Jurkat, Clone E6-1 (cell line): Measurements from ENCODE around the gene PANX1.

Experiments used
- DNase-seq: peaks from one replicate; pipeline ENCODE4 v3.0.0-alpha.2; 2011; ENCODE audit warnings: low read depth, low spot score
- H3K4me3 ChIP-seq: 2 replicates; pipeline ENCODE4 v1.5.1; 2011; ENCODE audit warnings: mild to moderate bottlenecking, low read length, control low read depth, moderate library complexity

The PANX1 gene

DNA sequence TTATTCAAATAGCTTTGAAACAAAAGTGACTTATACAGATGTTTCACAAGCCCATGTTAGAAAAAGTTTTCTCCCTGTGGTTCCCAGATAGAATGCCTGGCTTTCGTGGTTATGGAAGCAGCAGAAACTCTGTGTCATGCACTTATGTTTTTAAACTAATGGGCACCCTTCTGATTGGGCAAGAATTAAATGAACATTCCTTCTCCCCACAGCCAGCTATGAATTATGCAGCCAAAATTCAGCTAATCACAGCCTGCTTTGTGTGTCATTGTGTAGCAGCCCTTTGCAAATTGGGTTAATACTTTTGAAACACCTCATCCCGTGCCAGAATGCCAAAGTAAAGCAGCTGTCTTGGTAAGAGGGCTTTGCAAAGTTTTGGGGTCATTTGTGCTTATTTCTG is 46.9 kb downstream of the PANX1 start:
- DNase-seq, result no peak
- no peak overlapping the region for H3K4me3 ChIP-seq

DNA sequence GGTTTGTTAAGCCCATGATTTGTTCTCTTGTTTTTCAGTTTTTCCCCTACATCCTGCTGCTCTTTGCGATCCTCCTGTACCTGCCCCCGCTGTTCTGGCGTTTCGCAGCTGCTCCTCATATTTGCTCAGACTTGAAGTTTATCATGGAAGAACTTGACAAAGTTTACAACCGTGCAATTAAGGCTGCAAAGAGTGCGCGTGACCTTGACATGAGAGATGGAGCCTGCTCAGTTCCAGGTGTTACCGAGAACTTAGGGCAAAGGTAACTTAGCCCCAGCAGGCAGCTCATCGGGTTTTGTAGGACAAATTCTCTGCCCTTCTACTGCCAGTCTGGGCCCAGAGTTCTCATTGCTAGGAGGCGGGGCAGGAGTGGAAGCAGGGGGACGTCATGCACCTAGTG is 49.7 kb downstream of the PANX1 start:
- no peak overlapping the region for H3K4me3 ChIP-seq
- no peak for DNase-seq

DNA sequence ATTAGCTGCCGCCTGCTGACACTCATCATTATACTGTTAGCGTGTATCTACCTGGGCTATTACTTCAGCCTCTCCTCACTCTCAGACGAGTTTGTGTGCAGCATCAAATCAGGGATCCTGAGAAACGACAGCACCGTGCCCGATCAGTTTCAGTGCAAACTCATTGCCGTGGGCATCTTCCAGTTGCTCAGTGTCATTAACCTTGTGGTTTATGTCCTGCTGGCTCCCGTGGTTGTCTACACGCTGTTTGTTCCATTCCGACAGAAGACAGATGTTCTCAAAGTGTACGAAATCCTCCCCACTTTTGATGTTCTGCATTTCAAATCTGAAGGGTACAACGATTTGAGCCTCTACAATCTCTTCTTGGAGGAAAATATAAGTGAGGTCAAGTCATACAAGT is 51.1 kb downstream of the PANX1 start:
- no peak overlapping the region for H3K4me3 ChIP-seq
- no peak for DNase-seq

DNA sequence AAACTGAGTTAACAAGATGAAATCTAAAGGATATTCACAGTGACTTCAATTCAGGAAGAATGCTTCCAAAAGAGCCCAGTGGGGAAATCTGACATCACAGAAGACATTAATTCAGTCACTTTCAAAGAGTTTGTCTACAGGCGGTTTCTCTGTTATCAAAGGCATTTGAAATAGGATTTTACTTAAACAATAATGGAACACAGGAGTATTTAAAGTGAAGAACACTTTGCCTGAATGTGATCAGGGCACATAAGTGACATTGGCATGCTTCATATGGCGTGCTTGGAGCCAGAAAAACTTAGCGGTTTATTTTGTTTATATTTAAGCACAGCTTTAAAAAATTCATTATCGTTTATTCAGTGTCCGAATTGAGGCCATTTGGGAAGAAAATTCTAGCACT is 52.9 kb downstream of the PANX1 start:
- no peak for DNase-seq
- H3K4me3 ChIP-seq, result no peak overlapping the region

DNA sequence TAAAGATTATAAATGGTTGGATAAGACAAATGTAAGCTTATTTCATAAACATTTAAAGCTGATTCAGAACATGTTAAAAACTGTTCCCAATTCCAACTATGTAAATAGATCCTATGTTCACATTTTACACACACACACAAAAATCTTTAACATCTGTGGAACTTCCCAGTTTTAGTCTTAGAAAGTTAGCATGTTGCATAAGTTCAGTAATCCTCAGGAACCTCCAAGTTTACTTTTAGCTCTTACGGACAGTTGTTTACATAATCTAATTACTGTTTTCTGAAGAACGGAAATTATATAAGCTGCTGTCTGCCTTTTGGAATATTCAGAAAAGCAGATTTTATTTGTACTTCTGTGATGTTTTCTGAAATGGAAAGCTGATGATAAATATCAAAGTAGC is 53.3 kb downstream of the PANX1 start:
- no peak overlapping the region for H3K4me3 ChIP-seq
- DNase-seq, result no peak

DNA sequence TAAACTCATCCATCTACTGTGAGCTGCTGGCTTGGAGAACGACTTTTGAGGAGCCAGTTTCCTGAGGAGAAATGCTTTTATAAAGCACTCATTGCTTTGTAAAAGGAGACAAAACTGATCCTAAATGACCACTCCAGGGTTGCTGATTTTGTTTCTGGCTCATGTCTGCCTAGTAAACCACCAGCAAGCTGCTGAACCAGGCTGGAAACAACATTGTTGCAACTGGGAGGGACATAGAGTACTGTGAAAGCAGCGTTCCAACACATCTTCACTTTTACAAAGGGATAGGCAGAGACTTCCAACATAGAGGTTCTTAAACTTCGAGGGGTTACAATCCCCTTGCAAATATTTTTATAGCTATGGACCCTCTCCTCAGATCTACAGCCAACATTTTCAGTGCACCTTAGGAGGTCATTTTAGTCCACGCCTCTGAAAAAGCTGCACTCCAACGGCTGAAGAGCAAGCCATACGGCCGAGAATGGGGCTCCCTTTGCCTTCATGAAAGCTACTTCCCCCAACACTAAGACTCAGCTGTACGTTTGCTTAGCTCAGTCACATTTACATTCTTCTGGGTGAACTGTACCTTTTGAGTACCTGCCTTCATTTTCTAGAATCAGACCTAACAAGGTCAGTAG is 54.7 kb downstream of the PANX1 start:
- no peak for DNase-seq
- H3K4me3 ChIP-seq, result no peak overlapping the region

DNA sequence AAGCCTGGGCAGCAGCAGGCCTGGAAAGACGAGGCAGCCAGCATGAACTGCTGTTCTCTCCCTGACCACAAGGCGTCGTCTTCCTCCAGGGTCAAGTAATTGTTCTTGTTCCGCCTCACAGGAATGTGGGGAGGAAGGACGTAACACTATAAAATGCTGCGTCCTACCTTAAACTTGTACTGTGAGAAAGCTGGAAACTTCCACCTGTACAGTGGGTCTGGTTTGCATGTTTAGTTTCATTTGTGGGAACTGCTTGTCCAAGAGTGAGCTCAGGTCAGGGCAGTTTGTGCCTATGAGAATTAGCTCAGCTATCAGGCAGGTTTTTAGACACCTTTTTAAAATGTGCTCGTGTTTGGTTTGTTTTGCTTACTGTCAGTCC is 55.2 kb downstream of the PANX1 start:
- no peak overlapping the region for H3K4me3 ChIP-seq
- DNase-seq, result peak; percentile 30

DNA sequence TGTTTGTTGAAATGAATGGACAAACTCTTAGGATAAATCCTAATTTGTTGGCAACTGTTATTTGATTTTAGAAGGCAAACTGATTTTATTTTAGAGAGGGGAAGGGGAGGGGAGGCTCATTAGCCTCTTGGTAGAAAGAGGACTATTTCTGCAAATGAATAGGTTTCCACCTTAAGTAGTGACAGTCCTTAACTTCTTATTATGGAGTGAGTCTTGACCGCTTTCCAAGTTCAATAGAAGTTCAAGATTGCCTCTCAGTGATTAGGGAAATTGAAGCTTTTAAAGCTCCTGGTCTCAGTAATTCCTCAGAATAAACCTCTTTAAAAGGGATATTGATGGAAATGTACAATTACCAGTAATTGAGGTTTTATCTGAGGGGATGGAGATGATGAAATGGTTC is 55.7 kb downstream of the PANX1 start:
- no peak for DNase-seq
- H3K4me3 ChIP-seq, result no peak overlapping the region

DNA sequence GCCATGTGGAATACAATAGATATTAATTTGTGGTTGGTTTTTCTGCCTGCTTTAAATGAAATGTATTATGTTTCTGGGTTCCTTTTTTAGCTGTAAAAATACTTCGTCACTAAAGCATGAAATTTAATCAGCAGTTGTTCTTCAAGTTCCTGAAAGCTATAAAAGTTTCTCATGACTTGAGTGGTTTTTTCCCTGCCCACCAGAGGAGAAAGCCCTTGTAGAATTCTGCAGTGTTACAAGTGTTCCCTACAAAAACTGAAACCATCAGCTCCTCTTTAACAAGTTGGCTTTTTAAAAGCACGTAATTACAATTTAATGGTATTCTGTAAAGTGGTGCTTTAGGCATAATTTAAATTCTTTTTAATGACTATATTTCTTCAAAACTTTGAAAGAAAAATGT is 56.2 kb downstream of the PANX1 start:
- DNase-seq, result no peak
- H3K4me3 ChIP-seq, result no peak overlapping the region

DNA sequence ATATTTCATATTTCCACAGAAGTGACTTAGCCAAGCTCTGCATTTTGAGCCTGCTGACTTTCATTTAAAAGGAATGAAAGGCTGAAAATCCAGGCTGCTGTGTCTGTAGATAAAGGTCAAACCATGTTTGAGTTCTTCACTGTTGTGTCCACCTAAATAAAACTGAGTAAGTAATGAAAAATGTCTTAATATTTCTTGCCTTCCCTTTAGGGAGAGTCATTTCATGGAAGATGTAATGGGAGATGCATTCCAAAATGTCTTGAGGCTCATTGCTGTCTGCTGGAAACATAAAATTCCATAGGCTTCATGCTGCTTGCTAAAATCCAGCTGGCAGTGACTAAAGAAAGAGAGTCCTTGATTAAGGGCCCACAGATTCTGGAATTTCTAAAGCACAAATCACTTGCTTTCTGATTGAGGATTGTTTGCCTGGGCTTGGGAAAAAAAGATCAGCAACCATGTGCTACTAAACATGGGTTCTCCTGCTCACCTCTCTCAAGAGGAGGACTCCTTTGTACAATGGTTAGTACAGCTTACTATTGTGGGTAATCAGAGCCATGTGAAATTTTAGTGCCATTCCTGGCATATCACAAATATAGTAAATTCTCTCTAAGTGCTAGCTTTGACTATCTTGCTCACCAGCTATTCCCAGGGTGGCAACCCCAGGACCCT is 56.9 kb downstream of the PANX1 start:
- H3K4me3 ChIP-seq, result no peak overlapping the region
- DNase-seq, result no peak

DNA sequence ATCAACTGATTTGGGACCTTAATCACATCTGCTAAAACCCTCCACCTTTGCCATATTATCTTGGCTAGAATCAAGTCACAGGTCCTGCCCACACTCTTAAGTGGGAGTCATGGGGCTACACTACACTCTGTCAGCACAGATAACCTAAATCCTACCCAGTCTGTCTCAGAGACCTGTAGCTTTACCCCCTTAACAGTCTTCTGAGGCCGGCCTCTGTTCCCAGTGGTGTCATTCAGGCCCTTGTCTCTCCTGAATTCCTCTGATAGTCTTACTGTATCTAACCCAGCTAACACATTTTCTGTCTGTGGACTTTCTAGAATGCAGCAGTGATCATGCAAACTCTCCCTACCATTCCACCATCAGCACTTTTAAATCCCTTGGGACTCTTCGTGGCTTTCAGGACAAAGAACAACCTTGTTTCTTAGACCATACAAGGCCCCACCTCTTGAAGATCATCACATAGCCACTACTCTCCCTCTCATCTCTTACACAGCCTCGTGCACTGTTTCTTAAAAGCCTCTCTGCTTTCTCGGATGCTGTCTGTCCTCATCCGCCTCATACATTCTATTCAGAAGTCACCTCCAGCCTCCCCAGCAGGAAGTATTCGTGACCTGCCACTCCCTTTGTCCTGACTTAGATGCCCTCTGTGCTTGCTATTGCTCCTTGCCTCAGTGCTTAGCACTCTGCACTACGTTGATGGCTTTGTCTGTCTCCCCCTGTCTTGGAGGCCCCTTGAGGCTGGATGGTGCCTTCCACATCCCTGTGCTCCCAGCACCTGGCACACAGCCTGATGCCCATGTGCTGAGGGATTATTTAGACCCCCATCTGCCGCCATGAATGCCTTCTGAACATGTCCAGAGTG is 57.9 kb downstream of the PANX1 start:
- H3K4me3 ChIP-seq, result no peak overlapping the region

DNA sequence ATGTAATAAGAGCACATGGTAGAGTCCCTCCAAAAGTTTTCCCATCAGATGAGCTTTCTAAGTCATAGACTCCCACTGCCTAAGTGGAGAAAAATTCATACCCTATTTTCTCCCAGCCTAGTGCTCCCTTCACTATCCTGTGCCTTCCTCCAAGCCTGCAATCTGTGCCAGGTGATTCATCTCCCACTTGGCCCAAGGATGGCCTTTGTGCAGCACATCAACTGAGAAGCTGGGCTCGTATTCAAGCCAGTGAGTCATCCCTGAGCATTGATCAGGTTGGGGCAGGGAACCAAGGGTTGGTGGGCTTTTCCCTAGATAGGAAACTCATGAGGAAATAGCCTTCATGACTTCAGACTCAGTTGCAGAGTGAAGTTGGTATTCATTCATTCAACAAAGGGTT is 64.6 kb downstream of the PANX1 start:
- H3K4me3 ChIP-seq, result no peak overlapping the region
- DNase-seq, result no peak

More for the DNA sequence above, 57.9 kb downstream of the PANX1 start:
- no peak for DNase-seq

DNA sequence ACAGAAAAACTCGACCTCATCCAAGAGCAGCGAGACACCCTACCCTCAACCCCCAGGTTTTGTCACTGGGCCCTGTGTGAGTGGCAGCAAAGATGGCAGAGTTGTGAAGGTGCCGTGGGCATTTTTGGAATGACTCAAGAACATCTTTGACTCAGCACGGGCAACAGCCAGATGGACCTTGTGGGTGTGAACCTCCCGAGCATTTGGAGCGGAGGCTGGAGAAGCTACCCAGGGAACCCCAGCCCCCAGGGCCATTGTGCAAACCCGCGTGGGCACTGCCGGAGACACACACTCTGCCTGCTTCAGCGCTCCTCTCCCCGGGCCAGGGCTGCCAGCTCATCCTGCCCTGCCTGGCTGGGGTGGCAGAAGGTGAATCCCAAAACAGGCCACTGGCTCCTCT is 66.1 kb downstream of the PANX1 start:
- no peak for DNase-seq
- no peak overlapping the region for H3K4me3 ChIP-seq

DNA sequence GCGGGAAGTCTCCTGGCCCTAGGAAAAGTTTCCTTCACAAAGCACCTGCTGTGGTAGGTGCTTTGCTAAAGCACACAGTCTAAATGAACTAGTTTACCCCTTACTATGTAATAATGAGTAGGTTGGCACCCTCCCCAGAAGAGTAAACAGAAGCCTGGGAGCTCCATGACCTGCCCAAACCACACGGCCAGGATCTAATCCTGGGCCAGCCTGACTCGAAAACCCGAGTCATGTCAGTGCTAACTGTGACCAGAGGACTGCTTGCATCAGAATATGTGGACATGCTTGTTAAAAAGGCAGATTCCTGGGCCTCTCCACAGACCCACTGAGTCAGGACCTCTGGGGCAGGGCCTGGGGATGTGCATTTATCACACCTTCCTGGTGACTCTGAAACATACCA is 67.7 kb downstream of the PANX1 start:
- H3K4me3 ChIP-seq, result no peak overlapping the region
- DNase-seq, result no peak

DNA sequence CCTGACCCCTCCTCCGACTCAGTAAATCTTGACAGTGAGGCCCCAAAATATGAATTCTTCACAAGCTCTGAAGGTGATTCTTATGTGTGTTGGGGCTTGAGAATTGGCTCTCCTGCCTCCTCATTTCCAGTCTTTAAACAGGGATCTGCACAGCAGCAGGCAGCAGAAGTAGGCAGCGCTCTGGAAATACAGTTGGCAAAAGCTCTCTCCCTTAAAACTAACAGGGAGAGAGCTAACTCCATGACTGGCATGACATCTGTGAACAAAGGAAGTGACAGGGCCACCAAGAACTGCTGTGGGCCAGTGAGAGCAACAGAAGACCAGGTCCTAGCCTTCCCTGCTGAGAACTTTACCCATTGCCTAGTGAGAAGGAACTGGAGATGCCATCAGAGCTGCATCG is 70.1 kb downstream of the PANX1 start:
- DNase-seq, result no peak
- H3K4me3 ChIP-seq, result no peak overlapping the region

DNA sequence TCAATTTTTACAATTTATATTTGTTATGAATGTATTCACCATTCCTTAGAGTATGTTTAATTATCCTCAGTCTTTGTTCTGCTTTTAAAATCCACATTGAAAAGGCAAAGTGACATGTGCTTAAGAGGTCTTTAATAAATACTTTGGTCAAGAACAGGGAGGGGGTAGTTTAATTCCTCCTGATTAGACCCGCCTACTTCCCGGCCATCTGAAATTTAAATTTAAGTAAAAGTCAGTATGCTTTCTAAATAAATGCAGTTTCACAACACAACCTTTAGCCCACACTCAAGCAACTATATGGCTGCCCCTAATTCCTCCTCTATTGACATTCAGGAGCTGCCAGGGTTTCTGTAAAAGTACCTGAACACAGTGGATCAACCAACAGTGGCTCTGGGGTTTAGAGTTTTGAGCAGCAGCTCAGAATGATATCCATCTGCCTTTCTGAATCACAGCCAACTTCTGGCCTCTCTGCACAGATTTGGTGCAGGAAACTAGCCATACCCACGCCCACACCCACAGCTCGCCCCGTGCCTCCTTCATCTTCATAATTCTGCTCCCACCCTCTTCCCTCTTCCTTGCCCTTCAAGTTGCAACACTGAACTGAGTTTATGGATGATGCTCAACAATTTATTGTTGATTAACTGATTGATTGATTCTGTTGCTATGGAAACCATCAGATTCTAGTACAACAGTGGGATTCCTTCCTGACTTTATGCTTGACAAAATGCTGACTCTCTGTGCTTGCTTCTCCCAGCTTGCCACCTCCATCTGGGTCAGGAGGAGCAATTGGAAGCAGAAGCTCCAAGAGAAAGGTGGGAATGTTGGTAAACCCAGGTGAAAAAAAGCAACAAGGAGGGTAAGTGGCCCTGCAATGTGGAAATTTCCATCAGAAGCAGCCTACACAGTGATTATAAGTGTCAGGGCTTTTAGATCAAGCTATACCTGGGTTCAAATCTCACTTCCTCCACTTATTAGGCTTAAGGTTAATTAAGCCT is 70.8 kb downstream of the PANX1 start:
- H3K4me3 ChIP-seq, result no peak overlapping the region
- DNase-seq, result no peak

DNA sequence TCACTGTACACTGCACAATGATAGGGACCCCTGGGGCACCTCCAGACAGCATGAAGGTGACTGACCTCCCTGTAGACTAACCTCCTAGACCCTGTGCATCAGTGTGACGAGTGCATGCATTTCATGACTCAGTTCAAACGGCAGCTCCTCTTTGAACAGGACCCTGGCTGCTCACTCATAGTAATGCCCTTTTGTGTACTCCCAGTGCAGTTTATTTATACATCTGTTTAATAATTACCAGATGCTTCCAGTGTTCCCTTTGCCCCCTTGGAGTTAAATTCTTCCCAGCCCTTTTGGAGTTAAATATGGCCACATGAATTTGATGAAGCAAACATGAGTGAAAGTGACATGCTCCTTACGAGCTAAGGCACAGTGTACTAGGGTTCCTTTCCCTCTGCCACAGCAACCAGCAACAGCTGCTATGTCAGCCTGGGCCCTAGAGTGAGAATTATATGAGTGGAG is 72.4 kb downstream of the PANX1 start:
- DNase-seq, result no peak
- H3K4me3 ChIP-seq, result no peak overlapping the region

DNA sequence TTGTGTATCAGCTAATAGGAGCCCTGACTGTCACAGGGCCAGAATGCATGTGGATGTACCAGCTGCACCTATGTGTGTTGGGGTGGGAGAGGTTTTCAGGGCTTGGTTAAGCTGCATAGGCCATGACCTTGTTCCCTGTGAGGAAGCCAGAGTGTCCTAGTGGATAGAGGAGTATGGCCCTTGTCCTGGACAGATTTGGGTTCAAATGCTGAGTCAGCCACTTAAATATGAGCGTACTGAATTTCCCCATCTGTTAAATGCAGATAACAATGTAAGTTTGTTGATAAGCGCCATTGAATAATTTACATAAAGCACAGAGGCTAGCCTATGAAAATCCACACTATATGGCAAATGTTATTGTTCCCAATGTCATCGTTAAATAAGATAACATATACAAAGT is 74.4 kb downstream of the PANX1 start:
- DNase-seq, result no peak
- H3K4me3 ChIP-seq, result no peak overlapping the region

DNA sequence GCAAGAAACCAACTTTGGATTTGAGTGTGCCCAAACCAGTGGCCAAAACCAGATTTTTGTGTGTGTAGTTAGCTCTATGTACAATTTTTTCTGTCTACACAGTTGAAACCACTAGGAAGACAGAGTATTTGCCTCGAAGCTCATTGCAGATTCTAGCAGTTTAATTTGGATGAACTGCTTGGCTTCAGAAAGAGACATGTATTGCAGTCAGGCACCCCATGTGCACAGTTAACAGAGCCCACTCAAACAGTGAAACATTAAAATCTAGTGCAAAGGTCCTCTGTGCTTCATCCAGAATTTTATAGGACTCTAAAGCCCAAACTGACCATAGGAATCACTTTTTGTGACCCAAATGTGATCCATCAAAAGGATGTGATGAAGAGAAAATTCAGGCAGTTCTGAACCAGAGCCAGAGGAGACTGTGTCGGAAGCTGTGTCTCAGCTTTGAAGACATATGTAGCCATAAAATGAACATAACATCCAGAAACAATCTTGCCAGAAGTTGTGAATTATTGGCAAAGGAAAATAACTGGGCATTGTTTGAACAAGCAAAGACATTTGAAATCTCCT is 82.7 kb downstream of the PANX1 start:
- DNase-seq, result no peak
- H3K4me3 ChIP-seq, result no peak overlapping the region
